ENCODE data around the gene CTCF. TPM values are rescaled to one million over a fixed set of nuclear protein-coding genes. Genes with fewer than 3 reads are reported as not detected.
A peak's percentile ranks its signal among the peaks of the same experiment; 100 is the strongest.

Gene CTCF
- total RNA-seq, 1 donor from 2014 or later, result 25.9 TPM

DNA sequence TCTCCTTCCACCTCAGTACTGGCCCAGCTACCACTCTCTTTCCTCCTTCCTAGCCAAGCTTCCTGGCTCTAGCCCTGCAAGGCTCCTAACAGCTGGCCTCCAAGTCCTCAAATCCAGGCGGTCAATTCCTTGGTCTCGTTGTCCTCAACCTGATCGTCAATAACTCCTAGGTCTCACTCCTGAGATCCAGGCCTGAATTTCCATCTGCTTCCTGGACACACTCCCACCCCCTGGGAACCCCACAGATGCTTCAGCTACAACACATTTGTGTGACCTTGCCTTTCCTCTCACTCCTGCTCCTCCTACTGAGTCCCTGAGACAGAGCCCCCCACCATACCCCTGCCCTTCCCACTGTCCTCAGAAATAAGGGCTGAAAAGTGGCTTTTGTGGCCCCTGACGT lies 101.9 kb downstream of the CTCF start:
- DNase-seq (ENCODE audit: low read depth), result no peak
- no peak overlapping the region for H3K4me3 ChIP-seq (ENCODE audit: low read depth, low read length)
- TF ChIP-seq, protein P1, sequence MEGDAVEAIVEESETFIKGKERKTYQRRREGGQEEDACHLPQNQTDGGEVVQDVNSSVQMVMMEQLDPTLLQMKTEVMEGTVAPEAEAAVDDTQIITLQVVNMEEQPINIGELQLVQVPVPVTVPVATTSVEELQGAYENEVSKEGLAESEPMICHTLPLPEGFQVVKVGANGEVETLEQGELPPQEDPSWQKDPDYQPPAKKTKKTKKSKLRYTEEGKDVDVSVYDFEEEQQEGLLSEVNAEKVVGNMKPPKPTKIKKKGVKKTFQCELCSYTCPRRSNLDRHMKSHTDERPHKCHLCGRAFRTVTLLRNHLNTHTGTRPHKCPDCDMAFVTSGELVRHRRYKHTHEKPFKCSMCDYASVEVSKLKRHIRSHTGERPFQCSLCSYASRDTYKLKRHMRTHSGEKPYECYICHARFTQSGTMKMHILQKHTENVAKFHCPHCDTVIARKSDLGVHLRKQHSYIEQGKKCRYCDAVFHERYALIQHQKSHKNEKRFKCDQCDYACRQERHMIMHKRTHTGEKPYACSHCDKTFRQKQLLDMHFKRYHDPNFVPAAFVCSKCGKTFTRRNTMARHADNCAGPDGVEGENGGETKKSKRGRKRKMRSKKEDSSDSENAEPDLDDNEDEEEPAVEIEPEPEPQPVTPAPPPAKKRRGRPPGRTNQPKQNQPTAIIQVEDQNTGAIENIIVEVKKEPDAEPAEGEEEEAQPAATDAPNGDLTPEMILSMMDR (conservative IDR thresholded peaks at IDR 0.05; ENCODE audit: low read depth, low read length), result no peak

- TF ChIP-seq, protein P1 (conservative IDR thresholded peaks at IDR 0.05; ENCODE audit: low read depth, low read length), result no peak
- H3K4me3 ChIP-seq (ENCODE audit: low read depth, low read length), result no peak overlapping the region
- no peak for DNase-seq (ENCODE audit: low read depth)
These were observed 102.5 kb downstream of the CTCF start for GRCh38 chr16:67664871-67665270.

GRCh38 chr16:67665598-67665997 lies 103.3 kb downstream of the CTCF start:
- TF ChIP-seq, protein P1 (conservative IDR thresholded peaks at IDR 0.05; ENCODE audit: low read depth, low read length), result no peak
- DNase-seq (ENCODE audit: low read depth), result no peak
- peak overlapping the region; percentile 79 for H3K4me3 ChIP-seq (ENCODE audit: low read depth, low read length)

- TF ChIP-seq, protein P1 (conservative IDR thresholded peaks at IDR 0.05; ENCODE audit: low read depth, low read length), result no peak
- DNase-seq (ENCODE audit: low read depth), result no peak
These were observed 103.8 kb downstream of the CTCF start for GRCh38 chr16:67666032-67666551.

DNA sequence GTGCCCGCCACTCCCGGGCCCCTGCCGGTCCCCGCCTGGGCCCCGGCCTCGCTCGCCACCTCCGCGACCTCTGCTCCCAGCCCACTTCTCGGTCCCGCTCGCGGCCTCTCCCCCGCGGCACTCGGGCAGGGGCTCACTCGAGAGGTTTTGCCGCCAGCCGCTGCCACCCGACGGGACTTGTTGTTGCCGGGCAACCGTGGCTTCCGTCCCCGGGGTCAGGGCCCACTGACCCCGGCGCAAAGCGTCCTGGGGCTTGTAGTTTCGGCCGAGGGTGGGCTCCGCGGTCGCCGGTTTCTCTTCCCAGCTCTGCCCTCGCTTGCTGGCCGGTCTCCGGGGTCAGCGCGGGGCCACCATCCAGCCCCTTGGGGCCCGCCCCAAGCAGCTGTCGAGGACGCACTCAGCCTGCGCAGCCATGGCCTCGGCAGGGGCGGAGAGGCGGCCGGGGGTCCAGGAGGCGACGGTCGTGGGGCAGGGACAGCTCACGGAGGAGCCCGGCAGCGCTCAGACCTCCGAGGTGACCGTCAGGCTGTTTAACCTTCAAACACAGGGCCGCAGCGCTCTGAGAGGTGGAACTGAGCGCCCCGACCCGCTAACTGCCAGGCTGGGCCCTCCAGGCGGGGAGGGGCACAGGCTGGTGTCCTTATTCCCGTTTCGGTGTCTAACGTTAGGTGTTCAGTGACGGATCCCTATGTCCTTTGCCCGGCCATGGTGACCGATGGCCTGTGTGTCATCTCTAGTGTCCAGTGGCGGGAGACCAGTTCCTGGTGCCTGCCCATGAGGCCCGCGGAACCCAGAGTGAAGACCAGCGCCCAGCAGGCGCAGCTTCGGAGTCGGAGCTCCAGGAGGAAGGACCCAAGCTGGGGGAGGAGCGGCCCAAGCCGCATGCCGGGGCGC lies 104.5 kb downstream of the CTCF start, which contains the start of the genes C16orf86 and ENKD1:
Gene C16orf86 (plus strand): TSS at position 256 of the 894 bp plus-strand sequence. CDS start 157 bp downstream, at position 413.
Gene ENKD1 (minus strand): TSS at position 192 of the 894 bp plus-strand sequence. CDS start 308 bp downstream, outside the sequence.
- H3K4me3 ChIP-seq (ENCODE audit: low read depth, low read length), result peak within 1 kb of the TSS; percentile 79
- TF ChIP-seq, protein P1 (conservative IDR thresholded peaks at IDR 0.05; ENCODE audit: low read depth, low read length), result no peak
- DNase-seq (ENCODE audit: low read depth), result no peak

More at GRCh38 chr16:67666032-67666551, 103.8 kb downstream of the CTCF start:
- peak overlapping the region; percentile 79 for H3K4me3 ChIP-seq (ENCODE audit: low read depth, low read length)

DNA sequence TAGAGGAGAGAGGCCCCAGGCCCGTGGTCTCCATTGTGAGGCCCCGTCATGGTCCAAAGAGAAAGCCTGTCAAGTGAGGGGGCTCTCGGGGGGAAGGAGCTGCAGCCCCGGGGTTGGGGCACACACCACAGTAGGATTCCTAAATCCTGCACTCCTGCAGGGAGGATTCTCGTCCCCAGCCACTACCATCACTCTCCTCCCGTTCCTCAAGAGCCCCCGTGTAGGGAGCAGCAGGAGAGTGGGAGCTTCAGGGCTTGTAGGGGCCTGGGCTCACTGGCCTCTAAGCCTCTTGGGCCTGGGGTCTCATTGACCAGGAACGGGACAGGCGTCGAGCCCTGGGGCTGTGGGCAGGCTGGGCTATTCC lies 105.1 kb downstream of the CTCF start:
- TF ChIP-seq, protein P1 (conservative IDR thresholded peaks at IDR 0.05; ENCODE audit: low read depth, low read length), result no peak
- no peak for DNase-seq (ENCODE audit: low read depth)
- peak overlapping the region; percentile 79 for H3K4me3 ChIP-seq (ENCODE audit: low read depth, low read length)

Data from epithelial cell of proximal tubule (primary cell).